Activated CD4-positive, CD25-positive, alpha-beta regulatory T cell treated with anti-CD3 and anti-CD28 coated beads, Interleukin-2, amount 50 U/mL, for 16 hours (primary cell): ENCODE results near the gene PNPO.
A peak's percentile ranks its signal among the peaks of the same experiment; 100 is the strongest.
"Not testable (repeated sequence)": the region's sequence is repeated elsewhere in the genome, so short reads cannot be mapped to it uniquely, and the experiment has no call there.

Source experiments
- DNase-seq: peaks from one replicate; pipeline ENCODE4 v3.0.0-alpha.2; 2020; ENCODE audit warnings: low read depth, low spot score

PNPO gene

GRCh38 chr17:47918006-47918405 is 23.4 kb upstream of the PNPO start:
- DNase-seq: no peak

DNA sequence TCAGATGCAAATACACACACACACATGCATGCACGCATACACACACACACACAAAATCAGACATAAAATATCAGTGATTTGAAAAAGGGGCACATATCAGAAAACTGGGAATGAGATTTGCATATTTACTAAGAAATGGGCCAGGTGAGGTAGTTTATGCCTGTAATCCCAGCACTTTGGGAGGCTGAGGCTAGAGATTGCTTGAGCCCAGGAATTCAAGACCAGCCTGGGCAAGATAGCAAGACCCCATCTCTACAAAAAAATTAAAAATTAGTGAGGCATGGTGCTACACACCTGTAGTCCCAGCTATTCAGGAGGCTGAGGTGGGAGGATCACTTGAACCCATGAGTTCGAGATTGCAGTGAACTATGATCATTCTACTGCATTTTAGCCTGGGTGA is 22.4 kb upstream of the PNPO start:
- no peak for DNase-seq

DNA sequence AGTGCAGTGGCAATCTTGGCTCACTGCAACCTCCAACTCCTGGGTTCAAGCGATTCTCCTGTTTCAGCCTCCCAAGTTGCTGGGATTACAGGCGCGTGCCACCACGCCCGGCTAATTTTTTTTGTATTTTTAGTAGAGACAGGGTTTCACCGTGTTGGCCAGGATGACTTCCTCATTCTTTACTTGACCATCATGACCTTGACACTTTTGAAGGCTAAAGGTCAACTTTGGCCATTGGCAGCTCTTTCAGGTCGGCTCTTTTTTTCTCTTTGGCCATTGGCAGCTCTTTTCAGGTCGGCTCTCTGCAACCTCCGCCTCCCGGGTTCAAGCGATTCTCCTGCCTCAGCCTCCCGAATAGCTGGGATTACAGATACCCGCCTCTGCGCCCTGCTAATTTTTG is 21.5 kb upstream of the PNPO start:
- not testable (repeated sequence) for DNase-seq

DNA sequence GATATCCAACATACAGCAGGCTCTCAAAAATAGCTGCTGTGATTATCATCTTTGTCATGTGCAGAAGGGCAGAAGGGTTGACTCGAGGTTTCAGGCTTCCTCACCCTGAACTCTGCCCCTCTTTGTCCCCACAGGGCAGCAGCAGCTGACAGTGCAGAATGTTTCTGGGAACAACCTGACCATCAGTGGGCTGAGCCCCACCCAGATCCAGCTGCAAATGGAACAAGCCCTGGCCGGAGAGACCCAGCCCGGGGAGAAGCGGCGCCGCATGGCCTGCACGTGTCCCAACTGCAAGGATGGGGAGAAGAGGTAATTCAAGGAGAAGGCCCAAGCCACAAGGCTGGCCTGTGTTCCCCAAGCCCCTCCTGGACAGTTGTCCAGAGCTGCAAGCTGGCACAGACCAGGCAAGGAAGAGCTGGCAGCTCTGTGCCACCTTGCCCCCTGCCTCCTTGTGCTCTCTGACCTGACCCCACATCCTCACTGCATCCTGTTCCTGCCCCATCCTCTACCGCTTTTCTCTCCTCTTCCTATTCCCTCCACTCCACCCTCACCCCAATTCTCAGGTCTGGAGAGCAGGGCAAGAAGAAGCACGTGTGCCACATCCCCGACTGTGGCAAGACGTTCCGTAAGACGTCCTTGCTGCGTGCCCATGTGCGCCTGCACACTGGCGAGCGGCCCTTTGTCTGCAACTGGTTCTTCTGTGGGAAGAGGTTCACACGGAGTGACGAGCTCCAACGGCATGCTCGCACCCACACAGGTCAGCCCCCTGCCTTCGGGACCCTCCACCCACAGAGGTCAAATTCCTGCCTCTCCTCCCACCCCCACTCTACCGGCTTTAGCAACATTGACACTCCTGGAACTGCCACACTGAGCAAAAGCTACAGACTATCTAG is 16.3 kb upstream of the PNPO start:
- no peak for DNase-seq

DNA sequence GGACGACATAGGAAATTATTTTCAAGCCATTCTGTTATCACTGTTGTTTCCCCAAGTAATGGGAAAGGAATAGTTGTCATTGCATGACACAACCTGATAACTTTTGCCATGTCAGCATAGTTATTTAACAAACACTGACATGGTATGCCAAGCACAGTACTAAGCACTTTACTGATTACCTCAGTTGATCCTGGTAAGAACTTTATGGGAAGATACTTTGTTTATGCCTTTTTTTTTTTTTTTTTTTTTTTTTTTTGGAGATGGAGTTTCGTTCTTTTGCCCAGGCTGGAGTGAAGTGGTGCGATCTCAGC is 15.7 kb upstream of the PNPO start:
- no peak for DNase-seq

DNA sequence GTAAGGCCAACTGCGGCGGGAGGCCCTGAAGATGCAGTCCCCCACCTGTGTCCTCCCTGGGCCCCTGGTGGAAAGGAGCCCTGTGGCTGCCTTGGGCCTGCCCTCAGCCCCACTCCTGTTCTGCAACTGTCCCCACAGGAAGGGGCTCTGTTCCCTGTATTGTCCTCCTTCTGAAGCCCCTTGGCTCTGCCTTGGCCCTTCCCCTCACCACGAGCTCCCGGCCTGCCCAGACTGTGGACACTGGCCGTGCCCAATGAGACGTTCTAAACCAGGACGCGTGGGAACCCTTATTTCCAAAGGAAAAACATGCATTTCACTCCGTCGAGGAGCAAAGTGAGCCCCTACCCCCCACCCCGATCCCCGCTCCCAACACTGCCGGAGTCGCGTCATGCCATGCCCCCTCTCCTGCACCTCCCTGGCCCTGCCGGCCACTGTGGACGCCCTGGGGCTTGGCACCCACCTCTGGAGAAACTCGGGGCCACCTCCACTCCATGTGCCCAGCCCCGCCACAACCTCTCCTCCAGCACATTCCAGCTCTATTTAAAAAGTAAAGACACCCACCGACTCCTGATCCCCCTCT is 13.5 kb upstream of the PNPO start:
- DNase-seq: no peak

GRCh38 chr17:47928415-47928814 is 13.0 kb upstream of the PNPO start:
- DNase-seq: no peak

GRCh38 chr17:47929218-47930000 is 12.0 kb upstream of the PNPO start:
- DNase-seq: no peak

DNA sequence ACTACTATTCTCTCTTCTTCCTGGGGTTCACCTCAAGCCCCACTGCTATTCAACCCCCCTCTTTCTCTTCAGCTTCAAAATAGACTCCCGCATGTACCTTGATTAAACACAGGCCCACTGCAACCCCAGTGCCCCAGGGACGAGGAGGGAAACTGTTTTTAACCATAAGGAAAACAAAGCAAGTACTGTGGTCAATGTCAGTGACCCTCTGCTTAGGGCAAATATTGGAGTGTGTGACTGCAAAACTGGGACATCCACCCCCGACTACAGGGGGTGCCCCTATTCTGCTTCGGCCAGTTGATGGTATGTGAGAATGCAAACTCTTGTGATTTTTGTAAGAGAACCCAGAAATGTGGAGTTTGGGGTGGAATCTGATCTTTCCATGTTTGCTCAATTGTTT is 9.5 kb upstream of the PNPO start:
- DNase-seq: no peak

- DNase-seq: no peak
Measured at GRCh38 chr17:47934856-47935255, 6.5 kb upstream of the PNPO start.

- DNase-seq: not testable (repeated sequence)
Measured at GRCh38 chr17:47935468-47935867, 5.9 kb upstream of the PNPO start.

- no peak for DNase-seq
Measured at GRCh38 chr17:47935961-47936360, 5.4 kb upstream of the PNPO start.

- no peak for DNase-seq
Measured at GRCh38 chr17:47937941-47938340, 3.4 kb upstream of the PNPO start.

- DNase-seq: no peak
Measured at GRCh38 chr17:47942096-47942510, 732 bp downstream of the PNPO start.

DNA sequence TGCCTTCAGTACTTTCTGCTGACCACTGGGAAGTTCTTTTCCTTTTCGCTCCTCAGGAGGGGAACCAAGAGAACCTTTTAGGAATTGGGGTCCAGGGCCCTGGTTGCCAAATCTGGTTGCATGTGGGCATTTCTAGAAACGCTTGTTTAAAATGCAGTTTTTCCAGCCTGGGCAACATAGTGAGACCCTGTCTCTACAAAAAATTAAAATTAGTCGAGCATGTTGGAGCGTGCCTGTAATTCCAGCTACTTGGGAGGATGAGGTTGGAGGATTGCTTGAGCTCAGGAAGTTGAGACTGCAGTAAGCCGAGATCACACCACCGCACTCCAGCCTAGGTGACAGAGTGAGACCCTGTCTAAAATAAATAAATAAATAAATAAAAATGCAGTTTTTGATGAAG is 1.2 kb downstream of the PNPO start:
- DNase-seq: no peak

DNA sequence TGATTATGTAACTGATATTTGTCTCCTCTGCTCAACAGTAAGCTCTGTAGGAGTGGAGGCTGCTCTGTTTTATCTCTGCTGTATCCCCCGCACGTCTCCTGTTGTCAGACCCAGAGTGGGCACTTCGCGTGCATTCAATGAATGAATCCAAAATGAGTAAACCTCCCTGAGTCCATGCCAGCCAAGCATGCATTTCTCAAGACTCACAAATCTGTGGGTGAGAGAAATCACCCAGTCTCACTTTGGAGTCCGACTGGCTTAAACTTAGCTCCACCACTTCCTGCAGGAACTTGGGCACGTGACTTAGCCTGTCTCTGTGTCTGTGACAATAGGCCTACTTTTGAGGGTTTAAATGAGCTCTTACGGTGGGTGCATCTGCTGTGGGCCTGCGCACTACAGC is 3.7 kb downstream of the PNPO start:
- DNase-seq: no peak

GRCh38 chr17:47945529-47946508 is 4.4 kb downstream of the PNPO start:
- no peak for DNase-seq

GRCh38 chr17:47946516-47946915 is 5.1 kb downstream of the PNPO start:
- DNase-seq: no peak

GRCh38 chr17:47946929-47947397 is 5.6 kb downstream of the PNPO start:
- peak; percentile 55 for DNase-seq

- DNase-seq: no peak
Measured at GRCh38 chr17:47948706-47949196, 7.4 kb downstream of the PNPO start.

GRCh38 chr17:47949197-47949759 is 7.9 kb downstream of the PNPO start:
- DNase-seq: peak; percentile 65
